GM18868 (cell line): Measurements from ENCODE around the gene VAMP2.

ENCODE experiments used
- ATAC-seq: cut with Tn5 transposase; IDR thresholded peaks from one replicate; pipeline ENCODE4 v1.9.1; 2021; ENCODE audit warnings: mild to moderate bottlenecking, moderate library complexity; ENCODE audit not compliant: unreplicated experiment

Gene VAMP2

GRCh38 chr17:8162233-8162996 is at the start of gene VAMP2:
Gene VAMP2, minus strand, starts transcription at chr17:8162948. Its CDS starts 69 bp downstream, at chr17:8162879.
- peak; percentile 47 for ATAC-seq

- ATAC-seq, result peak; percentile 24
Measured at GRCh38 chr17:8210761-8211458, 48.2 kb upstream of the VAMP2 start.

GRCh38 chr17:8209907-8210760 is 47.4 kb upstream of the VAMP2 start, which contains the start of gene AURKB:
Gene AURKB, minus strand, starts transcription at chr17:8210575. Its CDS starts 351 bp downstream, at chr17:8210224.
- ATAC-seq, result peak; percentile 92

- ATAC-seq, result no peak
Measured at GRCh38 chr17:8206536-8206935, 43.8 kb upstream of the VAMP2 start.

- no peak for ATAC-seq
Measured at GRCh38 chr17:8204761-8205555, 42.2 kb upstream of the VAMP2 start.

GRCh38 chr17:8192070-8192815 is 29.5 kb upstream of the VAMP2 start:
- peak; percentile 27 for ATAC-seq

- ATAC-seq, result no peak
Measured at GRCh38 chr17:8190506-8190905, 27.8 kb upstream of the VAMP2 start.

GRCh38 chr17:8189711-8190477 is 27.1 kb upstream of the VAMP2 start, which contains the start of gene BORCS6:
Gene BORCS6, minus strand, starts transcription at chr17:8190180. Its CDS starts 40 bp downstream, at chr17:8190140.
- ATAC-seq, result peak; percentile 56

GRCh38 chr17:8189041-8189710 is 26.4 kb upstream of the VAMP2 start:
- no peak for ATAC-seq

GRCh38 chr17:8188263-8188839 is 25.6 kb upstream of the VAMP2 start:
- no peak for ATAC-seq

GRCh38 chr17:8187517-8188262 is 24.9 kb upstream of the VAMP2 start:
- ATAC-seq, result peak; percentile 20

- ATAC-seq, result peak; percentile 18
Measured at GRCh38 chr17:8186787-8187516, 24.2 kb upstream of the VAMP2 start.

GRCh38 chr17:8186446-8186786 is 23.7 kb upstream of the VAMP2 start:
- no peak for ATAC-seq

GRCh38 chr17:8185582-8186445 is 23.1 kb upstream of the VAMP2 start:
- ATAC-seq, result no peak

- ATAC-seq, result no peak
Measured at GRCh38 chr17:8176998-8177731, 14.4 kb upstream of the VAMP2 start.
